ENCODE data around the gene DNAH6.

GRCh38 chr2:84786601-84787000 is 270.3 kb downstream of the DNAH6 start:
- TF ChIP-seq CTCF (IDR thresholded peaks at IDR 0.05), result no peak
- no peak for TF ChIP-seq EP300 (IDR thresholded peaks at IDR 0.05)
- no peak for TF ChIP-seq POLR2AphosphoS5 (IDR thresholded peaks at IDR 0.05)
- TF ChIP-seq POLR2A (IDR thresholded peaks at IDR 0.05), result no peak
